ENCODE data around the gene SAA2.
"Not testable (repeated sequence)": the region's sequence is repeated elsewhere in the genome, so short reads cannot be mapped to it uniquely, and the experiment has no call there.

The SAA2 gene

GRCh38 chr11:18204220-18204619 lies 44.2 kb downstream of the SAA2 start:
- no peak for TF ChIP-seq CTCF (IDR thresholded peaks at IDR 0.05; ENCODE audit: low read depth, low read length)
- no peaks in the 10 kb centered on the region for H3K27me3 ChIP-seq
- DNase-seq, result no peak

GRCh38 chr11:18203723-18204122 lies 44.7 kb downstream of the SAA2 start:
- TF ChIP-seq CTCF (IDR thresholded peaks at IDR 0.05; ENCODE audit: low read depth, low read length), result peak; percentile 49
- H3K36me3 ChIP-seq, result no peaks in the 10 kb centered on the region
- H3K4me3 ChIP-seq (ENCODE audit: low read depth, low read length), result no peak overlapping the region
- no peaks in the 10 kb centered on the region for H3K4me1 ChIP-seq
- H3K9me3 ChIP-seq, result no peaks in the 10 kb centered on the region
- peak; percentile 16 for DNase-seq
- no peaks in the 10 kb centered on the region for H3K27me3 ChIP-seq

More at GRCh38 chr11:18204220-18204619, 44.2 kb downstream of the SAA2 start:
- no peaks in the 10 kb centered on the region for H3K36me3 ChIP-seq
- H3K4me1 ChIP-seq, result no peaks in the 10 kb centered on the region
- no peaks in the 10 kb centered on the region for H3K9me3 ChIP-seq
- H3K4me3 ChIP-seq (ENCODE audit: low read depth, low read length), result no peak overlapping the region

- H3K4me3 ChIP-seq (ENCODE audit: low read depth, low read length); H3K9me3 ChIP-seq; DNase-seq; H3K27me3 ChIP-seq; H3K36me3 ChIP-seq; H3K4me1 ChIP-seq: not testable (repeated sequence)
Observed at GRCh38 chr11:18197738-18198137, 50.7 kb downstream of the SAA2 start.

GRCh38 chr11:18196532-18196931 lies 51.9 kb downstream of the SAA2 start:
- H3K4me1 ChIP-seq, result no peaks in the 10 kb centered on the region
- H3K27me3 ChIP-seq, result no peaks in the 10 kb centered on the region
- TF ChIP-seq CTCF (IDR thresholded peaks at IDR 0.05; ENCODE audit: low read depth, low read length), result no peak

More at GRCh38 chr11:18196532-18196931, 51.9 kb downstream of the SAA2 start:
- Histone ChIP-seq H3K4me3 (ENCODE audit: low read depth, low read length) (no peak overlapping the region), H3K36me3 (no peaks in the 10 kb centered on the region), H3K9me3 (no peaks in the 10 kb centered on the region)
- no peak for DNase-seq

Data from BE2C (cell line).